Breast epithelium (tissue), 3 donors: Measurements from ENCODE around the gene TMEM179.

Experiments used
- CTCF ChIP-seq, 3 donors: fragments of 450-650 bp; IDR thresholded peaks; one replicate each; pipeline ENCODE4 v1.5.1; 2016 to 2017; ENCODE audit warnings: antibody characterized with exemption in 3 of 3, mild to moderate bottlenecking in 3 of 3, moderate library complexity in 3 of 3
- POLR2AphosphoS5 ChIP-seq, 3 donors: sonication (generic); formaldehyde crosslinking; IDR thresholded peaks; one replicate each; pipeline ENCODE4 v1.6.1; 2017; ENCODE audit warnings: antibody characterized with exemption in 3 of 3

GRCh38 chr14:104588066-104588857 is 16.3 kb downstream of the TMEM179 start:
- TF ChIP-seq POLR2AphosphoS5 (IDR thresholded peaks at IDR 0.05) (no peak), CTCF (IDR thresholded peaks at IDR 0.05) (no peak)
